ENCODE results near the gene HK3. TPM values are rescaled to one million over a fixed set of nuclear protein-coding genes. Genes with fewer than 3 reads are reported as not detected.

HK3 gene
- total and polyA plus RNA-seq, 7 experiments from 2014 or later = 0.27 to 118 (median 2.0) TPM; not detected in 1

DNA sequence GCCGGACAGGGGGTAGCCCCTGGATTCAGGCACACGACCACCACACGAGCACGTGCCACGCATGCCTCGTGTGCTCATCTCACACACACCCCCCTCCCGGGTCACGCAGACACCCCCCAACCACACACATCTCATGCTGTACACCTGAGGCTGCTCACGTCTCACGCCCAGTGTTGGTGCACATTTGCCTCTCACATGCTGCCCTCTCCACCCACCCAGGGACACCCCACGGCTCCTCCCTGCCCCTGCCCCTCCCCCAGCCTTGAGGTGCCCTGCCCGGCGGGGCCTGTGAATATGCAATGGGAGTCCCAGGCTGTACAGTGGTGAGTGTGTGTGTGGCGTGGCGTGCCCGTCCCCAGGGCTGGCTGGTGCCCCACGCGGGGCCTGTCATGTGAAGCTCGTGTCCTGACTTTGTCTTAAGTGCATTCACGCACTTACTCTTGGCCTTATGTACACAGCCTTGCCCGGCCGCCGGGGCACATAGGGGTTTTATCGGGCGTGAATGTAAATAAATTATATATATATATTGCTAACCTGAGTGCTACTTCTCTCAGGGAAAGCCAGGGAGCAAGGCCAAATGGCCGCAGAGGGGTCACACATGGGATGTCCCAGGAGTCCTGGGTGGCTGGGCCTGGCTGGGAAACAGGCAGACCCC, 18.7 kb downstream of the HK3 start:
- ATAC-seq (no peak), DNase-seq (no peak)
- no peak overlapping the region for H3K27ac Mint-ChIP-seq
- no peaks in the 10 kb centered on the region for H3K9me3 Mint-ChIP-seq
- no peak overlapping the region for H3K4me3 Mint-ChIP-seq
- ChIA-PET CTCF (no interaction called here), POLR2A (no interaction called here)
- peaks cover 11 to 25% (median 12%) of the 10 kb centered on the region in 5 donors for H3K27me3 Mint-ChIP-seq
- peaks cover 0 to 18% (median 8%) of the 10 kb centered on the region in 7 donors for H3K4me1 Mint-ChIP-seq
- intact Hi-C loops (cut with micrococcal nuclease) = no loop called here
- H3K36me3 ChIP-seq (ENCODE audit: control insufficient read depth in 2 of 3, insufficient read depth in 3 of 3, low read length in 3 of 3) = no peaks in the 10 kb centered on the region
- H3K9me3 ChIP-seq (ENCODE audit: control insufficient read depth in 2 of 3, low read length in 3 of 3) = no peaks in the 10 kb centered on the region
- H3K4me3 ChIP-seq (ENCODE audit: low read length) = no peak overlapping the region
- no peaks in the 10 kb centered on the region for H3K36me3 Mint-ChIP-seq
- H3K4me1 ChIP-seq (ENCODE audit: control insufficient read depth in 2 of 2, insufficient read depth in 2 of 2, low read length in 2 of 2) = peaks cover 0 to 7% of the 10 kb centered on the region in 2 donors
- H3K27ac ChIP-seq (ENCODE audit: low read depth, low read length) = no peak overlapping the region
- no peaks in the 10 kb centered on the region for H3K27me3 ChIP-seq (ENCODE audit: control insufficient read depth in 2 of 2, insufficient read depth in 2 of 2, low read length in 2 of 2)

DNA sequence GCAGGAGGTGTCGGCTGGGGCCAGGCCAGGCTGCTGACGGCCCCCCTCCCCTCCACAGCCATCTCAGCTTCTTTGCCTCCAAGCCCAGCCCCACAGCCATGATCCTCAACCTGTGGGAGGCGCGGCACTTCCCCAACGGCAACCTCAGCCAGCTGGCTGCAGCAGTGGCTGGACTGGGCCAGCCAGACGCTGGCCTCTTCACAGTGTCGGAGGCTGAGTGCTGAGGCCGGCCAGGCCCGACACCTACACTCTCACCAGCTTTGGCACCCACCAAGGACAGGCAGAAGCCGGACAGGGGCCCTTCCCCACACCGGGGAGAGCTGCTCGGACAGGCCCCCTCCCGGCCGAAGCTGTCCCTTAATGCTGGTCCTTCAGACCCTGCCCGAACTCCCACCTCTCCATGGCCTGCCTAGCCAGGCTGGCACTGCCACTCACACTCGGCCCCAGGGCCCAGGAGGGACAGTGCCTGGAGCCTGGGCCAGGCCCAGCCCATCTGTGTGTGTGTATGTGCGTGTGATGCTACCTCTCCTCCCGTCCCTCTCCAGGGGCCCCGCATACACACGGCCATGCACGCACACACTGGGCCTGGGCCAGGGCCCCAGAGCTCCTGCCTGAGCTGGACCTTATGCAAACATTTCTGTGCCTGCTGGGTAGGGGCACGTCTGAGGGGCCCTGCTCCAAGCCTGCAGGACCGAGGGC, 19.3 kb downstream of the HK3 start:
- H3K27me3 ChIP-seq (ENCODE audit: control insufficient read depth in 2 of 2, insufficient read depth in 2 of 2, low read length in 2 of 2) = no peaks in the 10 kb centered on the region
- ATAC-seq (no peak), DNase-seq (no peak)
- Mint-ChIP-seq H3K9me3 (no peaks in the 10 kb centered on the region), H3K27ac (no peak overlapping the region), H3K4me3 (no peak overlapping the region), H3K4me1 (peaks cover 0 to 18% (median 6%) of the 10 kb centered on the region in 7 donors), H3K27me3 (peaks cover 15 to 32% (median 18%) of the 10 kb centered on the region in 5 donors), H3K36me3 (no peaks in the 10 kb centered on the region)
- H3K36me3 ChIP-seq (ENCODE audit: control insufficient read depth in 2 of 3, insufficient read depth in 3 of 3, low read length in 3 of 3) = no peaks in the 10 kb centered on the region
- no peak overlapping the region for H3K4me3 ChIP-seq (ENCODE audit: low read length)
- no peaks in the 10 kb centered on the region for H3K9me3 ChIP-seq (ENCODE audit: control insufficient read depth in 2 of 3, low read length in 3 of 3)
- ChIA-PET POLR2A (no interaction called here), CTCF (no interaction called here)
- intact Hi-C loops (cut with micrococcal nuclease) = no loop called here
- H3K4me1 ChIP-seq (ENCODE audit: control insufficient read depth in 2 of 2, insufficient read depth in 2 of 2, low read length in 2 of 2) = peaks cover 0 to 7% of the 10 kb centered on the region in 2 donors
- H3K27ac ChIP-seq (ENCODE audit: low read depth, low read length) = no peak overlapping the region

DNA sequence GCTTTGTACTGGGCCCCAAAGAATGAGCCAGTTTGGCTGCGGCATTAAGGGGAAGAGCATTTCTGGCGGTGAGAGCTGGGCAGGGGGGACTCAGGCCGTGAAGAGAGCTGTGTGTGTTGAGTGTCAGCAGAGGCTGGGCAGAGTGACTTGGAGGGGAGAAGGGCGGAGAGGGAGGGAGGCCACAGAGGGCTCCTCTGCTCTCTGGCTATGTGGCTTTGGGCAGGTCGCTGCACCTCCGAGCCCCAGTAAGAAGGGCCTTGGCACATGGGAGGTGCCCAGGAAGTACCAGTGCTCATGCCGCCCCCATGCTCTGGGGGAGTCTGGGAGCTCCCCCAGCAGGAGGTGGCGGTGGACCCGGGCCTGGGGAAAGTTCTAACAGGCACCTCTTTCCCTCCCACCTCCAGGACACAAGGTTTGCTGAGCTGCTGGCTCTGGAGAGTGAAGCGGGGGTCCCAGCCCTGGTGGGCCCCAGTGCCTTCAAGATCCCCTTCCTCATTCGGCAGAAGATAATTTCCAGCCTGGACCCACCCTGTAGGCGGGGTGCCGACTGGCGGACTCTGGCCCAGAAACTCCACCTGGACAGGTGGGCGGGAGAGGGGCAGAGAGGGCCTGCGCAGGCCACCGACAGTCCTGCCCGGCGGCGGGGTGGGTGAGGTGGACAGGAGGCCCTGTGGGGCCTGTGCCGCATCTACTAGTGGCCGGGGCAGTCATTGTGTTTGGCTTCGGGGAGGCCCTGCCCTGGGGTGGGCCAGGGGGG, 20.1 kb downstream of the HK3 start:
- Histone ChIP-seq H3K36me3 (ENCODE audit: control insufficient read depth in 2 of 3, insufficient read depth in 3 of 3, low read length in 3 of 3) (no peaks in the 10 kb centered on the region), H3K9me3 (ENCODE audit: control insufficient read depth in 2 of 3, low read length in 3 of 3) (no peaks in the 10 kb centered on the region), H3K4me3 (ENCODE audit: low read length) (no peak overlapping the region), H3K4me1 (ENCODE audit: control insufficient read depth in 2 of 2, insufficient read depth in 2 of 2, low read length in 2 of 2) (peaks cover 0 to 7% of the 10 kb centered on the region in 2 donors), H3K27me3 (ENCODE audit: control insufficient read depth in 2 of 2, insufficient read depth in 2 of 2, low read length in 2 of 2) (no peaks in the 10 kb centered on the region), H3K27ac (ENCODE audit: low read depth, low read length) (no peak overlapping the region)
- no peak for DNase-seq
- ATAC-seq = no peak
- no peak overlapping the region for H3K4me3 Mint-ChIP-seq
- ChIA-PET POLR2A (no interaction called here), CTCF (no interaction called here)
- peaks cover 0 to 15% (median 4%) of the 10 kb centered on the region in 7 donors for H3K4me1 Mint-ChIP-seq
- H3K27me3 Mint-ChIP-seq = peaks cover 15 to 33% (median 19%) of the 10 kb centered on the region in 5 donors
- H3K36me3 Mint-ChIP-seq = no peaks in the 10 kb centered on the region
- intact Hi-C loops (cut with micrococcal nuclease) = no loop called here
- no peak overlapping the region for H3K27ac Mint-ChIP-seq
- no peaks in the 10 kb centered on the region for H3K9me3 Mint-ChIP-seq

DNA sequence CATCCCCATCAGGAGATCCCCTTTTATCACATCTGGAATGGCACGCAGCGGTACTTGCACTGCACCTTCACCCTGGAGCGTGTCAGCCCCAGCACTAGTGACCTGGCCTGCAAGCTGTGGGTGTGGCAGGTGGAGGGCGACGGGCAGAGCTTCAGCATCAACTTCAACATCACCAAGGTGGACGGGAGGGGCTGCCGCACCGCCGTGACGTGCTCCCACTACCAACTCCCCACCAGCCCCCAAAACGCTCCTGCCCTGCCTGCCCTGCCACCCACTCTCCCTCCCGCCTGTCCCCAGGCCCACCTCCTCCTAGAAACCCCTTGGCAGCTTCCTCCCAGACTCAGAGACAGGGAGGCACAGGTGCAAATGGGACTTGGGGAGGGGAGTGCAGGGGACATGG, 20.7 kb downstream of the HK3 start:
- intact Hi-C loops (cut with micrococcal nuclease) = no loop called here
- no peak overlapping the region for H3K27ac Mint-ChIP-seq
- Histone ChIP-seq H3K4me3 (ENCODE audit: low read length) (no peak overlapping the region), H3K36me3 (ENCODE audit: control insufficient read depth in 2 of 3, insufficient read depth in 3 of 3, low read length in 3 of 3) (no peaks in the 10 kb centered on the region), H3K27ac (ENCODE audit: low read depth, low read length) (no peak overlapping the region), H3K27me3 (ENCODE audit: control insufficient read depth in 2 of 2, insufficient read depth in 2 of 2, low read length in 2 of 2) (no peaks in the 10 kb centered on the region), H3K4me1 (ENCODE audit: control insufficient read depth in 2 of 2, insufficient read depth in 2 of 2, low read length in 2 of 2) (peaks cover 0 to 7% of the 10 kb centered on the region in 2 donors), H3K9me3 (ENCODE audit: control insufficient read depth in 2 of 3, low read length in 3 of 3) (no peaks in the 10 kb centered on the region)
- ATAC-seq = no peak
- H3K27me3 Mint-ChIP-seq = peaks cover 15 to 33% (median 19%) of the 10 kb centered on the region in 5 donors
- H3K9me3 Mint-ChIP-seq = no peaks in the 10 kb centered on the region
- DNase-seq = no peak
- H3K4me3 Mint-ChIP-seq = no peak overlapping the region
- CTCF ChIA-PET = no interaction called here
- POLR2A ChIA-PET = no interaction called here
- H3K36me3 Mint-ChIP-seq = no peaks in the 10 kb centered on the region
- peaks cover 0 to 16% (median 4%) of the 10 kb centered on the region in 7 donors for H3K4me1 Mint-ChIP-seq

DNA sequence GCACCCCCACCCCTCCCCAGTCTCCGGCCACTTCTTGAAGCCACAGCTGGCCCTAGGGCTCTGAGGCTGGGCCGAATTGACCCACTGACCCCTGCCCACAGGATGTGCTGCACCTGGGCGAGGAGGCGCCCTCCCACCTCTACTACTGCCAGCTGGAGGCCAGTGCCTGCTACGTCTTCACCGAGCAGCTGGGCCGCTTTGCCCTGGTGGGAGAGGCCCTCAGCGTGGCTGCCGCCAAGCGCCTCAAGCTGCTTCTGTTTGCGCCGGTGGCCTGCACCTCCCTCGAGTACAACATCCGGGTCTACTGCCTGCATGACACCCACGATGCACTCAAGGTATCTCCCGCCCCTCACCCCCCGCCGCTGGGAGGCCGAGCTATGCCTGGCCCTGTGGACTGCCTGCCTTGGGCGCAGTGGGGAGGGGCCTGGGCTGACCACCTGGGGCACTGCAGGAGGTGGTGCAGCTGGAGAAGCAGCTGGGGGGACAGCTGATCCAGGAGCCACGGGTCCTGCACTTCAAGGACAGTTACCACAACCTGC, 21.3 kb downstream of the HK3 start:
- peaks cover 0 to 1% (median 0%) of the 10 kb centered on the region in 5 donors for H3K36me3 Mint-ChIP-seq
- no peak overlapping the region for H3K4me3 Mint-ChIP-seq
- no peak overlapping the region for H3K27ac Mint-ChIP-seq
- Histone ChIP-seq H3K9me3 (ENCODE audit: control insufficient read depth in 2 of 3, low read length in 3 of 3) (no peaks in the 10 kb centered on the region), H3K27ac (ENCODE audit: low read depth, low read length) (no peak overlapping the region), H3K36me3 (ENCODE audit: control insufficient read depth in 2 of 3, insufficient read depth in 3 of 3, low read length in 3 of 3) (no peaks in the 10 kb centered on the region), H3K27me3 (ENCODE audit: control insufficient read depth in 2 of 2, insufficient read depth in 2 of 2, low read length in 2 of 2) (no peaks in the 10 kb centered on the region), H3K4me1 (ENCODE audit: control insufficient read depth in 2 of 2, insufficient read depth in 2 of 2, low read length in 2 of 2) (peaks cover 0 to 7% of the 10 kb centered on the region in 2 donors), H3K4me3 (ENCODE audit: low read length) (no peak overlapping the region)
- peaks cover 0 to 20% (median 9%) of the 10 kb centered on the region in 7 donors for H3K4me1 Mint-ChIP-seq
- POLR2A ChIA-PET = no interaction called here
- DNase-seq (no peak), ATAC-seq (no peak)
- peaks cover 0 to 2% (median 0%) of the 10 kb centered on the region in 11 donors for H3K9me3 Mint-ChIP-seq
- H3K27me3 Mint-ChIP-seq = peaks cover 15 to 33% (median 19%) of the 10 kb centered on the region in 5 donors
- CTCF ChIA-PET = interaction anchor here (0.6 kb wide), 1 partner anchor 190 kb away, joined by 3 read pairs; no protein-coding TSS in a partner anchor
- intact Hi-C loops (cut with micrococcal nuclease) = no loop called here

DNA sequence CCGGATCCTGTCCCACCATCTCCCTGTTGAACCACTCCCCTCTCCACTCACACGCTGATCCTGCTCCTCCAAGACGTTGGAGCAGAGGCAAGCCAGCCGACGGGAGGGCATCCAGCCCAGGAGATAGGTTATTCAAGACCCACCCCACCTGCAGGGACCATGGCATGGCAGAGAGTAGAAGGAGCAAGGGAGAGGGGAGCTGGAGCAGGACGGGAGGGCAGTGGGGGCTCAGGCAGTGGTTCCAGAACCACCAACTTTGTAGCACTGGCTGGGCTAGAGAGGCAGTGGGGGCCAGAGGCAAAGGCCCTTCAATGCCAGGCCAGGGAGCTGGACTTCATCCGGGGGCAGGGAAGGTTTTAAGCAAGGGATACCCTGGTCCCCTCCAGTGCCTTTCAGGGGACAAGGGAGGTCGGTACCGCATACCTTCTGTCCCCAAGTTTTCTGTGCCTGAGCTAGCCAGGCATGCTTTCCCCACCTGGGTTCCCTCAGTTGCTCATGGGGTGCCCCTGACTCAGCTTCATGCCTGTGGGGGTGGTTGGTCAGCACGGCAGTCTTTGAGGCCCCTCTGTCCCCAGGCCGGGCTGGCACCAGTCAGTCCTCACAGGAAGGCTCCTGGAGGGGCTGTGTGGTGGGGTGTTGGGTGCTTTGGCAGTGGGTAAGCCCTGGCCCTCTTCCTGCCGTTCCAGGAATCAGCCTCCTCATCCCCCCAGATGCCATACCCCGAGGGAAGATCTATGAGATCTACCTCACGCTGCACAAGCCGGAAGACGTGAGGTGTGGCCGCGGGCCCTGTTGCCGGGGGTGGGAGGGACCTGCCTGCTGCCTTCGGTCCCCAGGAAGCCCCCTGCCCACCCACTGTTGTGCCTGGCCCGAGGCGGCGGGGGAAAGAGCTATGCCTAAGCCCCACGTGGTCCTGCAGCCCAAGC, 22.4 kb downstream of the HK3 start:
- H3K9me3 Mint-ChIP-seq = peaks cover 0 to 2% (median 0%) of the 10 kb centered on the region in 11 donors
- H3K4me1 Mint-ChIP-seq = peaks cover 0 to 20% (median 9%) of the 10 kb centered on the region in 7 donors
- Histone ChIP-seq H3K4me1 (ENCODE audit: control insufficient read depth in 2 of 2, insufficient read depth in 2 of 2, low read length in 2 of 2) (peaks cover 0 to 7% of the 10 kb centered on the region in 2 donors), H3K9me3 (ENCODE audit: control insufficient read depth in 2 of 3, low read length in 3 of 3) (no peaks in the 10 kb centered on the region), H3K36me3 (ENCODE audit: control insufficient read depth in 2 of 3, insufficient read depth in 3 of 3, low read length in 3 of 3) (no peaks in the 10 kb centered on the region), H3K27ac (ENCODE audit: low read depth, low read length) (no peak overlapping the region), H3K27me3 (ENCODE audit: control insufficient read depth in 2 of 2, insufficient read depth in 2 of 2, low read length in 2 of 2) (no peaks in the 10 kb centered on the region), H3K4me3 (ENCODE audit: low read length) (no peak overlapping the region)
- H3K4me3 Mint-ChIP-seq = no peak overlapping the region
- no peak for ATAC-seq
- peaks cover 15 to 33% (median 19%) of the 10 kb centered on the region in 5 donors for H3K27me3 Mint-ChIP-seq
- H3K27ac Mint-ChIP-seq = no peak overlapping the region
- intact Hi-C loops (cut with micrococcal nuclease) = no loop called here
- ChIA-PET CTCF (interaction anchor here (0.6 kb wide), 1 partner anchor 191 kb away, joined by 3 read pairs; no protein-coding TSS in a partner anchor), POLR2A (no interaction called here)
- peaks cover 0 to 1% (median 0%) of the 10 kb centered on the region in 5 donors for H3K36me3 Mint-ChIP-seq
- DNase-seq = no peak

All from naive thymus-derived CD4-positive, alpha-beta T cell (primary cell).